Esophagus squamous epithelium (tissue), 5 donors: Measurements from ENCODE around the gene RASAL2. TPM values are rescaled to one million over a fixed set of nuclear protein-coding genes. Genes with fewer than 3 reads are reported as not detected.

Experiments used
- DNase-seq: peaks from one replicate; lab custom pipeline; 2025; lab: John Stamatoyannopoulos, UW
- H3K27ac ChIP-seq, 4 donors: fragments of 200-600 bp; sonication (generic); one replicate each; pipeline ENCODE4 v1.5.1; 2016 to 2019; ENCODE audit warnings: mild to moderate bottlenecking in 1 of 4
- H3K27me3 ChIP-seq, 4 donors: fragments of 200-600 bp; sonication (generic); 1 replicate in 3 of 4; 2 replicates in 1 of 4; pipeline versions ENCODE4 v1.5.1 to v1.6.0; 2017 to 2021; ENCODE audit warnings: antibody characterized with exemption in 1 of 4
- H3K36me3 ChIP-seq, 3 donors: fragments of 200-600 bp; sonication (generic); one replicate each; pipeline ENCODE4 v1.5.1; 2016 to 2019
- H3K4me1 ChIP-seq, 3 donors: fragments of 200-600 bp; sonication (generic); one replicate each; pipeline ENCODE4 v1.5.1; 2017 to 2019
- H3K4me3 ChIP-seq, 4 donors: fragments of 200-600 bp; sonication (generic); 1 replicate in 3 of 4; 2 replicates in 1 of 4; pipeline ENCODE4 v1.5.1; 2016 to 2019; ENCODE audit warnings: mild to moderate bottlenecking in 2 of 4, moderate library complexity in 1 of 4
- H3K9me3 ChIP-seq, 3 donors: fragments of 200-600 bp; sonication (generic); one replicate each; pipeline ENCODE4 v1.5.1; 2016 to 2019
- CTCF ChIP-seq, 6 experiments: fragments of 450-650 bp in 4 of 6; fragments of 200-600 bp in 2 of 6; sonication (generic) in 2 of 6; IDR thresholded peaks; one replicate each; pipeline ENCODE4 v1.5.1; 2016 to 2019; ENCODE audit warnings: antibody characterized with exemption in 6 of 6, mild to moderate bottlenecking in 4 of 6, moderate library complexity in 4 of 6
- POLR2A ChIP-seq, 4 donors: fragments of 450-650 bp; IDR thresholded peaks; one replicate each; pipeline ENCODE4 v1.6.1; 2017; ENCODE audit warnings: antibody characterized with exemption in 4 of 4, mild to moderate bottlenecking in 4 of 4, moderate library complexity in 3 of 4
- WGBS, 2 donors: methylation state at CpG; one replicate each; pipeline ENCODE4 v1.1.5; 2018; 5-methylcytosine and 5-hydroxymethylcytosine counted together
- intact Hi-C: fragments of 100-400 bp; cut with DNase I; formaldehyde crosslinking; loops from one replicate; pipeline ENCODE4 v1.15.0; 2022
- total RNA-seq, 4 donors: library from RNA; depleted of rRNA; stranded (reverse); fragments of >200 nt; gene quantifications; one replicate each; pipeline ENCODE4 v1.1.0, GENCODE V29; 2016
- donor health status: DM: yes; HTN: yes; CAD: no.

The RASAL2 gene
- total RNA-seq, 4 donors from 2014 or later: 20.4 to 29.8 (median 25.5) TPM

GRCh38 chr1:178048883-178049282 is 45.0 kb upstream of the RASAL2 start:
- Histone ChIP-seq H3K4me3 (no peak overlapping the region), H3K27me3 (no peaks in the 10 kb centered on the region), H3K9me3 (peaks cover 0 to 7% (median 0%) of the 10 kb centered on the region in 3 donors), H3K4me1 (peaks cover 0 to 33% (median 7%) of the 10 kb centered on the region in 3 donors), H3K36me3 (no peaks in the 10 kb centered on the region), H3K27ac (peak overlapping the region in 1 of 4 donors; percentile 14)
- intact Hi-C loops: no loop called here
- TF ChIP-seq POLR2A (IDR thresholded peaks at IDR 0.05): no peak
- TF ChIP-seq CTCF (IDR thresholded peaks at IDR 0.05): no peak
- no peak for DNase-seq

- no peak for DNase-seq
- intact Hi-C loops: no loop called here
- TF ChIP-seq POLR2A (IDR thresholded peaks at IDR 0.05) (no peak), CTCF (IDR thresholded peaks at IDR 0.05) (no peak)
- Histone ChIP-seq H3K27ac (no peak overlapping the region), H3K9me3 (no peaks in the 10 kb centered on the region), H3K36me3 (no peaks in the 10 kb centered on the region), H3K4me3 (no peak overlapping the region), H3K4me1 (peaks cover 0 to 37% (median 7%) of the 10 kb centered on the region in 3 donors), H3K27me3 (no peaks in the 10 kb centered on the region)
- 84 to 91% methylated on average over 6 of the region's 6 CpGs for WGBS, 2 donors
Measured at GRCh38 chr1:178050084-178050483, 43.8 kb upstream of the RASAL2 start.

DNA sequence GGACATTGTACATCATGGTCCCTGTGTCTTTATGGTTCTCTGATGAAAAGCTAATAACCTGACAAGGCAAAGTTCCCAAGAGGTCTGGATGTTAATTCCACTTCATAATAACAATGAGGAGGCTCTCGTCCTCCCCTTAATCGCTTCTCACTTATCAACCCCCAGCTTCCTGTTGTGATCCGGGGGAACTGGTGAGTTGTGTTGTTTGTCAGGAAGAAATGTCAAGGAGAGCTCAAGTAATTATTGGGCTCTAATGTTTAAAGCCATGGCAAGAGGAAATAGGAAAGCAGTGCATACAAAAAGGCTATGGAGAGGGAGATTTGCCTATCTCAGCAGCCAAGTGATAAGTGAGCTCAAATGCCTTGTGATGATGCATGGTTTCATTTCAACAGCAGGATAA is 42.8 kb upstream of the RASAL2 start:
- TF ChIP-seq CTCF (IDR thresholded peaks at IDR 0.05): no peak
- TF ChIP-seq POLR2A (IDR thresholded peaks at IDR 0.05): no peak

GRCh38 chr1:178052650-178053461 is 41.0 kb upstream of the RASAL2 start:
- H3K9me3 ChIP-seq: no peaks in the 10 kb centered on the region
- TF ChIP-seq CTCF (IDR thresholded peaks at IDR 0.05) (no peak), POLR2A (IDR thresholded peaks at IDR 0.05) (no peak)
- H3K27ac ChIP-seq: peak overlapping the region in 3 of 4 donors; percentile 37 to 53 (median 49)
- WGBS, 2 donors: 25 to 42% methylated on average over 10 of the region's 10 CpGs
- intact Hi-C loops: no loop called here
- H3K27me3 ChIP-seq: no peaks in the 10 kb centered on the region
- H3K4me1 ChIP-seq: peaks cover 16 to 62% (median 27%) of the 10 kb centered on the region in 3 donors
- no peak for DNase-seq
- H3K36me3 ChIP-seq: no peaks in the 10 kb centered on the region
- H3K4me3 ChIP-seq: no peak overlapping the region

More for the DNA sequence above, 42.8 kb upstream of the RASAL2 start:
- no peak overlapping the region for H3K4me3 ChIP-seq
- H3K36me3 ChIP-seq: no peaks in the 10 kb centered on the region
- intact Hi-C loops: no loop called here
- H3K9me3 ChIP-seq: no peaks in the 10 kb centered on the region
- no peak overlapping the region for H3K27ac ChIP-seq
- H3K27me3 ChIP-seq: no peaks in the 10 kb centered on the region
- WGBS, 2 donors: 45 to 64% methylated on average over 3 of the region's 3 CpGs
- no peak for DNase-seq
- H3K4me1 ChIP-seq: peaks cover 6 to 47% (median 16%) of the 10 kb centered on the region in 3 donors

DNA sequence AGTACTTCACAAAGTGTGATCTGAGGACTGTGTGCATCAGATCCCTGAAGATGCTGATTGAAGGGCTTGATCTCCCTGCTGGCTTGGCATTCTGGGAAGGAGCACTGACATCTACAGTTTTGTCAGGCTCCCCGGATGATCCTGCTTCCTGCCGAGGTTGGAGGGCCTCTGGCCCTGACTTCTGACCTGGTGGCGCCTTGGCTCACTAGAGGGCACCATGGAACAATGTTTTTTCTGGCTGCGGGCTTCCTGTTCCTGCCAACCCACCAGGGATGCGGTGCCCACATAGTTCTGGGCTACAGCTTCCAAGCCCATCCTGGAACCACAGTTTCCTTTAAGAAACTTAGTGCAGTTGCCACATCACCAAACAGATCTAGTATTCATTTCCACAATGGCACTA is 38.8 kb upstream of the RASAL2 start:
- WGBS, 2 donors: 29 to 49% methylated on average over 5 of the region's 5 CpGs

More for the DNA sequence above, 38.8 kb upstream of the RASAL2 start:
- DNase-seq: no peak
- Histone ChIP-seq H3K36me3 (no peaks in the 10 kb centered on the region), H3K27me3 (no peaks in the 10 kb centered on the region), H3K4me3 (no peak overlapping the region), H3K9me3 (no peaks in the 10 kb centered on the region), H3K27ac (peak overlapping the region in 1 of 4 donors; percentile 77), H3K4me1 (peaks cover 27 to 67% (median 33%) of the 10 kb centered on the region in 3 donors)
- TF ChIP-seq POLR2A (IDR thresholded peaks at IDR 0.05) (no peak), CTCF (IDR thresholded peaks at IDR 0.05) (peak in 3 of 6 experiments; percentile 15 to 16 (median 16))
- intact Hi-C loops: no loop called here
